ENCODE data around the gene SUMF2.

DNA sequence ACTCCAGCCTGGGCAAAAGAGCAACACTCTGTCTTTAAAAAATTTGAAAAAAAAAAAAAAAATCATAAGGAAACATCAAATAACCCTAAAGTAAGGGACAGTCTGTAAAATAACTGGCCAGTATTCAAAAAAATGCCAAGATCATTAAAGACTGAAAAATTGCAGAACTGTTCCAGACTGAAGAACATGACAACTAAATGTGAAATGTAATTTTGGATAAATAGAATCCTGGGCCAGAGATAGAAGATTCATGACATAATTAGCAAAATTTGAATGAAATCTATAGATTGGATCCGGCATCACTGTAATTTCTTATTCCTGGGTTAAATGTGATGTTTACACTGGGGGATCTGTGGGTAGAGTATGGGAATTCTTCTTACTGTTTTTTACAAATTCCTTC is 15.8 kb upstream of the SUMF2 start:
- no peak for TF ChIP-seq POLR2A (IDR thresholded peaks at IDR 0.05; ENCODE audit: extremely low read depth, insufficient read length)
- TF ChIP-seq MYC (IDR thresholded peaks at IDR 0.05; ENCODE audit: low read depth, low read length) = no peak
- TF ChIP-seq, protein P1, sequence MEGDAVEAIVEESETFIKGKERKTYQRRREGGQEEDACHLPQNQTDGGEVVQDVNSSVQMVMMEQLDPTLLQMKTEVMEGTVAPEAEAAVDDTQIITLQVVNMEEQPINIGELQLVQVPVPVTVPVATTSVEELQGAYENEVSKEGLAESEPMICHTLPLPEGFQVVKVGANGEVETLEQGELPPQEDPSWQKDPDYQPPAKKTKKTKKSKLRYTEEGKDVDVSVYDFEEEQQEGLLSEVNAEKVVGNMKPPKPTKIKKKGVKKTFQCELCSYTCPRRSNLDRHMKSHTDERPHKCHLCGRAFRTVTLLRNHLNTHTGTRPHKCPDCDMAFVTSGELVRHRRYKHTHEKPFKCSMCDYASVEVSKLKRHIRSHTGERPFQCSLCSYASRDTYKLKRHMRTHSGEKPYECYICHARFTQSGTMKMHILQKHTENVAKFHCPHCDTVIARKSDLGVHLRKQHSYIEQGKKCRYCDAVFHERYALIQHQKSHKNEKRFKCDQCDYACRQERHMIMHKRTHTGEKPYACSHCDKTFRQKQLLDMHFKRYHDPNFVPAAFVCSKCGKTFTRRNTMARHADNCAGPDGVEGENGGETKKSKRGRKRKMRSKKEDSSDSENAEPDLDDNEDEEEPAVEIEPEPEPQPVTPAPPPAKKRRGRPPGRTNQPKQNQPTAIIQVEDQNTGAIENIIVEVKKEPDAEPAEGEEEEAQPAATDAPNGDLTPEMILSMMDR (IDR thresholded peaks at IDR 0.05; ENCODE audit: low read depth, low read length) = no peak

Measured in NB4 (cell line).